HG03139 (cell line): ENCODE results near the gene SUSD2.

Source experiments
- ATAC-seq: cut with Tn5 transposase; IDR thresholded peaks from one replicate; pipeline ENCODE4 v1.9.1; 2021; ENCODE audit not compliant: unreplicated experiment

Gene SUSD2

DNA sequence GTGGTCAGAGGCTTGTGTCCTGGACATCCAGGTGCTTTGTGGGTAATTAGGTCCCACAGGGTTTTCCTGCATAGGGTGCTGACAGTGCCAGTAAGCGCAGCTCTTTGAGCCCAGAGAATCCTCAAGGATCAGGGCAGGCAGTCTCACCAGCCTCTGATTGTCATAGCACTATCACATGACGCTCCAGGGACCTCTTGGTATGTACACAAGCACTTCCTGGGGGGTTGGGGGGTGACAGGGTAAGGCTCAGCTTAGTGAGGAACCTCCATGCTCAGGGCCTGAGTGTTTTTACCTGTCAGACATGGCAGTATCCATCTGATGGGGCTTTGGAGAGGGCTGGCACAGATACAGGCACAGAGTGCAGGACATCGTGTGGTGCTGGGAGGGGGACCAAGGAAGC is 27.9 kb upstream of the SUSD2 start:
- ATAC-seq, result no peak

DNA sequence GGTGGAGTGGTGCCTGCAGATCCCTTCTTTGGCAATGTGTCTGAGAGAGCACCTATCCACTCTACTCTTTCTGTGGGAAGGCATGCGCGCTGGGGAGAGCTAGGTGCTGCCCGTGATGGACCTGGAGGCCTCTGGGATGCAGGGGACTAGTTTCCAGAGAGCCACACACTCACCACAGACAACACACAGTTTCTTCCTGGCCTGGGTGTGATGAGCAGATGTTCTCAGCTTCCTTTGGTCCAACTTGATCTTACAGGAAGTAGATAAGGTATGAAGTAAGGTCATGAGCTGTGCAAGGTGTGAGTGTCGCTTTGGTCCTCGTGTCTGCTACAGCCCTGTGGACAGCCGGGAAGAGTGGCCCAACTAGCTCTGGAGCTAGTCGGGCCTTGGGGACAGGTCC is 27.3 kb upstream of the SUSD2 start:
- no peak for ATAC-seq

DNA sequence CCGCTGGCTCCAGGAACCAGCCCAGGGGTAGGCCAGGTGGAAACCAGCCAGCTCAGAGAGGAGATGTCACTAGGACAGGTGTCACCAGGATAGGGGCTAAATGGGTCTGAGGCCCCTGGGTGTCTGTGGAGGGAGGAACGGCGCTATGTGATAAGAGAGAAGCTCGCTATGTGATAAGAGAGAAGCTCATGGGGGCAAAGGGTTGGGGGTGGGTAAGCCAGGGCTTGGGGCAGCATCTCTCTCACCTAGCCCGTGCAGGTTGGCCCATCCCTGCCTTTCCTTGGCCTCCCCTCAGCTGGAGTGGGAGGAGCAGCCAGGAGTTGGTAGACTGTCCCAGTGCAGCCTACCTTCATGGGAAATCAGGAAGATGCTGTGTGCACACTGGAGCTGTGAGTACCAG is 26.5 kb upstream of the SUSD2 start:
- ATAC-seq, result no peak

DNA sequence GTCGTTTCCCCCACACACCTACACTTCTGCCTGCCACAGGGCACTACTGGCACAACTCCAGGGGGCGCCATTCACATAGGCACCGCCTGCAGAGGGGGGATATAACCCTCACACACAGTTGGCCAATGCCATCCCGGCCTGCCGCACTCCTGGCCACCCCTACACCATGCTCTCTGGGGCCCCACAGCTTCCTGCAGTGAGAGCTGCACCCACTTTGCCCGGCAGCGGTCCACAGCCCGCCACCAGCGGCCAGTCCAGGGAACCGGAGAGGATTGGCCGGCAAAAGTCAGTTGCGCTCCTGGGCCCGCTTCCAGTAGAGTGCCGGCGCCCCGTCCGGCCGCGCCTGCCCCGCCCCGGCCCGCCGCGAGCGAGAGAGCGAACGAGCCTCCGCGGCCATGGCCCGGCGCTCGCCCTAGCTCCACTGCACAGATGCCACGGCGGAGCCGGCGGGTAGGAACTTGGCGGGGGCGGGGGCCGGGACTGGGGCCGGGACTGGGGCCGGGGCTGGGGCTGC is 25.6 kb upstream of the SUSD2 start:
- peak; percentile 16 for ATAC-seq

DNA sequence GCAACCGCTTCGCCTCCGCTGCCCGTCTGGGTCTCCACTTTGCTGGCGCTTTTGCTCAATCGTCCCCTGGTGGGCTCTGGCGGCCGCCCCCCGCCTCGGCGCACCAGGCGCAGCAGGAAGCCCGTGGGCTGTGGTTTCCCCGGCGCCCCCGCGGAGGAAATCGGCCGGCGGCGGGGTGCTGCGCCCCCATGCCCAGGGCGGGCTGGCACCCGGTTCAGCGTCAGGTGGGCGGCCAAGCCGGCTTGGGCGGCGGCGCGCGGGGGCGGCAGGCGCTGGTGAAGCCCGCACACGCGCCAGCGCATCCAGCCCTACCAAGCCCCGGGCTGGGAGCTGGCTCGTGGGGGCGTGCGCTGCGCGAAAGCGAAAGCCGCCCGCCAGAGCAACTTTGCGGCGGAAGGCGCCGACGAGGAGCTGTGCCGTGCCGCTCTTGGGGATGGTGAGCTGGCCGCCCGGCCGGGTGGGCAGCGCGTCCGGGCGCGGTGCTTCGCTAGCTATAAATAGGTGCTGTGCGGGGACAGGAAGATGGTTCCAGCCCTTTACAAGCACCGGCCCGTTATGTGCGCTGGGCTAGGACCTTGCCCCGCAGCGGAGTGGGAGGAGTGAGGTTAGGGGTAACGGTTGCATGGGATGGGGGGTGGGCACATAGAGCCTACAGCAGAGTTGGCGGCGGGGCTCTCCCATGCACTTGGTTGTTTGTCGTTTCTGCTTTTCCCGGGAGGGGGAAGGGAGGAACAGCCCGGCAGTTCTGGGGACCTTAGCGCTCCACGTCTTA is 25.0 kb upstream of the SUSD2 start:
- ATAC-seq, result peak; percentile 21

DNA sequence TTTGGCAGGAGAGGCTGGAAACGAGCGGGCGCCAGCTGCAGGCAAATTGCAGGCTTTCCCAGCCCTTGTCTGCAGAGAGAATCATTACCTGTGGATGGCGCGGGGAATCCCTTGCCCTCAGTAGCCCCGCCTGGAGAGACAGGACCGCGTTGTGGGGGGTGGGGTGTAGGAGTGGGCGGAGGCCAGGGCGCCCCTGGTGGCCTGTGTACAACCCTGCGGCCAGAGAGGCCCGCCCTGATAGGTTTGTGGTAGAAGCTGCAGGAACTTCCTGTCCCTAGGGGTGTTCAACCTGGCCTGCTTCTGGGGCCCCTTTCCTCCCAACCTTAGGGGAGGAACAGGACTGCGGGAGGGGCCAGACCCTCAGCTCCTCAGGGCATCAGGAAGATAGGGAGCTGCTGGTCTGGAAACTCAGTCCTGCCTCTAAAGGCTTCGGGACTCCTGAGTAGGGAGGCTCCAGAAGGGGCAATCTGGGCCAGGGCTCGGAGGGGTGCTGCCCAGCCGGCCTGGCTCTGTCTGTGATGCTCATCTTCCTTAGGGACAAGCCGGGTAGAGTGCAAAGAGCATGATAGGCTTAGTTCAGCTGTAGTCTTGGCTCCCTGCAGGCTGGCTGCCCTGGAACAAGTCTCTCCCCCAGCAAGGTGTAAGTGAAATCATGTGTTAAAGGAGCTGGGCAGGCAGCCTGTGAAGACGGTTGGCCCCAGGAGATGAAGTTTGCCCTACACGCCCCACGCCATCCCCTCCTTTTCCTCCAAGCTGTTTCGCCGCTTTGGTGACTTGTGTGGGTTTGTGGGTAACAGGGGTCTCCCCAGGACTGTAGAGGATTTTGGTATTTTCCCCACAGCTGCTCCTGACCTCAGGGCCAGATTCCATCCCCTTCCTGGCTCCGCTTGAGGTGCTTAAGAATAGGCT is 24.1 kb upstream of the SUSD2 start:
- peak; percentile 76 for ATAC-seq

DNA sequence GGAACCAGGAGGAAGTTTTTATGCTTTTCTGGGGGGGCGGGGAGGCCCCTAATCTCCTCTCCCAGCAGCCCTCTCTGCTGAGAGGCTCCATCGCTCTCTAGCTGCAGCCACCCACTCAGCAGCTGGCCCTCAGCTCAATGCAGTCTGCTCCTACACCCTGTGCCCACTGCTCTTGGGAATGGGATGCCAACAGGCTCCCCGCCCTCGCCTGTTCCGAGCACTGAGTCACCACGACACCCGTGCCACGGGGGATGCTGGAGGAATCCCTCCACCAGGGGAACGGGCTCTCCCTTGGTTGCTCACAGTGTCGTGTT is 23.5 kb upstream of the SUSD2 start:
- ATAC-seq, result no peak

DNA sequence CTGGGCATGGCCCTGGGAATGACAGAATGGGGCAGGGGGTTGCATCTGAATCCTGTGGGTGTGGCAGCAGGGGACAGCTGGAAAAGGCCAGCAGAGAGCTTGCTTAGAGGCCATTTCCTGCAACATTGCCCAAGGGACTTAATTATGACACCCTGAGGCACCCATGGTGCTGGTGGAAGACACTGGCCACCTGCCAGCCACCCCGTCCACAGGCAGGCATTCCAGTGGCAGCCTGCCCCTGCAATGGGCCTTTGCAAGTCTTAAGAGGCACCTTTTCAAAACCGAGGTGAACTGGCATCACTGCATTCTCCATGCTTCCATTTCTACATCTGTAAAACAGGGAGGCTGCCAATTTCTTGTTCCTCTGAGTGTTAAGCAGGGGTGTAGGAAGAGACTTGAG is 21.6 kb upstream of the SUSD2 start:
- ATAC-seq, result no peak

DNA sequence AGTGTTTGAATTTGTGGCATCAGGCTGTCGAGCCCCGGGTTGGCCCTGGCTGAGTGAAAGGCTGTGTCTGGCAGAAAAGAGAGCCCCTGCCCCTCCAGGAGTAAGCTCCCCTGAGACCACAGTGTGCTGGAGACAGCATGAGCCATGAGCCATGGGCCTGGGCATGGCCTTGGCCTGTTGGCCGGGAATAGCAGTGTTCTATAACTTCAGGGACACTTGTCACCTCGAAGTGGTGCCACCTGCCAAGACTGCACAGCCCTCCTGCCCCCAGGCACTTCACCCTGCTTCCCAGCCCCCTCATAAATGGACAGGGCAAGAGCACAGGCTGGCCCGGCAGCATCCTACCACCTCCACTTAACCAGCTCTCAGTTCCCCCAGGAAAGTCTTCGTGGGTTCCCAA is 20.7 kb upstream of the SUSD2 start:
- no peak for ATAC-seq

DNA sequence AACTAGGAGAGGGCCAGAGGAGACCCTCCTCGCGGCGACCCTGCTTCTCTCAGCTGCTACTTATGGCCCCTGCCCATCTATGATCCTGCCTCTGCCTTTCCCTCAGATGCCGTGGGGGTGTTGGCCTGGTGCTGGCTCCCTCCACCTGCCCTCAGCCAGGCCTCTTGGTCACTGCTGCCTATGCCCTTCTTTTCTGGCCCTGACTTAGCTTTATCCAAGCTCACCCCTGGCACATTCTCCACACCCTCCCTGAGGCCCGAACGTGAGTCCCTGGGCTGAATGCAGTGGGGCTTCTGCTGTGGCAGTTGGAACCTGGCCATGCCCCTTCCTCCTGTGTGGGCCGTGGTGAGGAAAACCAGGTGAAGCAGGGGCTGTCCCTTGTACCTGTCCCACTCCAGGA is 19.8 kb upstream of the SUSD2 start:
- ATAC-seq, result no peak

DNA sequence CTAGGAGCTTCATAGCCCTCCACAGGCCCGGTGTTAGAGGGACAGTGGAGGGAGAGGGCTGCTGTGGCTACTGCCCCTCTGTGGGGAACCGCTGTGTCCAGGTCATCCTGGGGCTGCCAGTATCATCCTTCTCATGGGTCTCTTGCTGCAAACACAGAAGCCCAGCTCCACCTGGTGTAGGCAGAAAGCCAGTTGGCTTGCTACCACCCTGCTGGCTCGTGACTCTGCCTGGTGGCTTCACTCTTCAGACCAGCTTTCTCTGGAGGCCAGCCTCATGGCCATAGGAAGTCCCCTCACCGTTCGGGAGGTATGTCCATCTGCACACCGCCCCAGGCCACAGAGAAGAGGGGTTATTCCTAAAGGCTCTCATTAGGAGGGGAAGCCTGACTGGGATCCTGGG is 19.4 kb upstream of the SUSD2 start:
- no peak for ATAC-seq

DNA sequence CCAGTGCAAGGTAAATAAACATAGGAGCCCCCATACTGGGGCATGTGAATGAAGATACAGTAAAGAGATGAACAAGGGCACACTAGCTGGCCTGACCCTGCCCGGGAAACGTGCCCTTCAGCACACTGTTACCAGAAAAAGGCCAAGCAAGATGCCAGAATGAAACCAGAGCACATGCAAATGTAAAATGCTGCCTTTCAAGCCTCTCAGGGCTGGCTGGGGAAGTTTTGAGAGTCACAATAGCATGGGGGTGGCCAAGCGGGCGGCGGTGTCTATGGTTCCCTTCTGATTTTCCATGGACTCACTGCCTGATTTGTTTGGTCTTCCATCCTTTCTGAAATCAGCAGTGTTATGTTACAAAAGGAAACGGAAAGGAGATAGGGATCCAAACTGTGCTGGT is 18.9 kb upstream of the SUSD2 start:
- ATAC-seq, result no peak

DNA sequence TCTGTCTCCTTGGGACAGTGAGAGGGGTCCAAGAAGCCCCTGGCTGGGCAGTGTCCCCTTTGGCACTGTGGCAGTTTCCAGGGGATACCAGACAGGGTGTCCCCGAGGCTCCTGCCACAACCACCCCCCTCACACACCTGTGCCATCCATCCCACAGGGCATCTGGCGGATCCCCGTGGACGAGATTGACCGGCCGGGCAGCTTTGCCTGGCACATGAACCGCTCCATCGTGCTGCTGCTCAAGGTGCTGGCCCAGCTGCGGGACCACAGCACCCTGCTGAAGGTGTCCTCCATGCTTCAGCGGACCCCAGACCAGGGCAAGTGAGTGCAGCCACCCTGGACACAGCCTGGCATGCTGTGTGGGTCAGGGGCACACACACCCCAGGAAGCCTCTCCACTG is 17.0 kb upstream of the SUSD2 start:
- no peak for ATAC-seq

DNA sequence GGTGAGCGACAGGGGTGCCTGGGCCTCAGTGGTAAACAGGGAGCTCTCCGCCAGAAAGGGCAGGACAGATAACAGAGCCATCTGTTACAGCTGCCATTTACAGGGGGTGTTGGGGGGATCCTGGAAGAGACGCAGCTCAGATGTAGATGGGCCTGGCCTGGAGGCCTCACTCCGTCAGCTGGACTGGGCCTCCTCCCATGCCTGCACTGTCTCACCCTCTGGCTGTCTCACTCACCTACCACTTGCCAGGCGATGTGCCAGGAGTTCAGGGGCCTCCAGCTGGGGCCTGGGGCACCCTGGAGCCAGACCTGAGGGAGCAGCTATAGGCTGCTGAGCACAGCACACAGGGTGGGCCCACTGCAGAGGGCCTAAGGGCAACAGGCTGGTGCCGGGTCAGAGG is 16.3 kb upstream of the SUSD2 start:
- no peak for ATAC-seq

DNA sequence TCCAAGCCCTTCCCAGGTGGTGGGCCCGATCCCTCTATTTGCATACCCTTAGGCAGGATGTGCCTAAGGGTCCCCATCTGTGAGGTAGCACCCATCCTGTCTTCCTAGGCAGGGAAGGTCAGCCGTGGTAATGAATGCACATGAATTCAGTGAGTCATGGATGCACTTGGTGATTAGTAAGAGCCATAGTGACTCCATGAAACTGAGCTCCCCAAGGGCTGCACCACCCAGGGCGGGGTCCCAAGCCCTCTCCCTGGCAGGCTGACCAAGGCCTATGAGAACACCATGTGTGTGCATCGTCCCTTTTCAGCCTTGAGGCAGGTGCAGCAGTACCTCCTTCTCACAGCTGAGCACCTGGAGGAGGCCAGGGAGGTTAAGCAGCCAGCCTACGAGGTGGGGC is 15.6 kb upstream of the SUSD2 start:
- no peak for ATAC-seq

DNA sequence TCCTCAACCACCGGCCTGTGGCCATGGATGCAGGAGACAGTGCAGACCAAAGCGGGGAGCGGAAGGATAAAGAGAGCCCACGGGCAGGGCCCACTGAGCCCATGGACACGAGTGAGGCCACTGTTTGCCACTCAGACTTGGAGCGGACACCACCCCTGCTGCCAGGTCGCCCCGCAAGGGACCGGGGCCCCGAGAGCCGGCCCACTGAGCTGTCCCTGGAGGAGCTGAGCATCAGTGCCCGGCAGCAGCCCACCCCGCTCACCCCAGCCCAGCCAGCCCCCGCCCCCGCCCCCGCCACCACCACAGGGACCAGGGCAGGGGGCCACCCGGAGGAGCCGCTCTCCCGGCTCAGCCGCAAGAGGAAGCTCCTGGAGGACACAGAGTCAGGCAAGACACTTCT is 14.5 kb upstream of the SUSD2 start:
- ATAC-seq, result no peak

DNA sequence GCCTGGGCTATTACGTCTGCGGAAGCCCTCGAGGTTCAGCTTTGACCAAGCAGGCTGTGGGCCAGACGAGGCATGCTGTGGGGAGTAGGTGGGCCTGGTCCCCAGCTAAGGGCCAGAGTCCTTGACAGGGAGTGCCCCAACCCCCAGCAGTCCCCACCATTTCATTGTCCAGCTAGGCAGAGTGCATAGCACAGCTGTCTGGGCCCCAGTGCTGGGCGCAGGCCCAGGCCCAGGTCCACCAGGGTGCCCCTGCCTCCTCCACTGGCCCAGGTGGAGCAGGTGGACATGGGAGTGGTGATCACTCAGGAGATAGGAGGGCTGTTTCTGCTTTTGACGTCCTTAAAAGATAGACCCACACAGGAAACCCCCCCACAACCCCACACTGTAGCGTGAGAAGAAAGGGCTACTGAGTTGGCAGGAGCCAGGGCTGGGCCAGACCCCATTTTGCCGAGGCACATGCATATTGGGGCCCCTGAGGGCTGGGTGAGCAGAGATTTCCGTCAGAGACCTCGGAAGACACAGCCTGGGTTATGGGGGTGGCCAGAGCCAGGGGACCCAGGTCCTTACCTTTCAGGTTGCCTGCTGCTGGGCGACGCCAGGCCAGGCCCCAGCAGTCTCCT is 11.7 kb upstream of the SUSD2 start:
- ATAC-seq, result no peak

DNA sequence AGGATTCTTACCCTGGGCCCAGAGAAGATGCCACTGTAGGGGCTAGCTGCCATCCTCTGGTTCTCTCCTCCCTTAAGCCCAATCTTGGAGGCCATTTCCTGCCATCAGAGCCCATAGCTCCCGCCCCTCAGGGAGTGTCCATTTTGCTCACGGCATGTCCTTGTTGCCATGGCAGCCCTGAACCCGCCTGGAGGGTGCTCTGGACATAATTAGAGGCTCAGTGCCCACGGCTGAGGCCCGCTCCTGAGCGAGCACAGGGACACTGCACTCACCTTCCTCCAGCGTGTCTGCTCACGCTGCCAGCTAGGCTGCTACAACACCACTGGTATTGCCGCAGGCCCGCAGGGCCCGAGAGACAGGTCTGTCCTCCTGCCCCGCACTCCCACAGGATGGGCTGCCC is 11.1 kb upstream of the SUSD2 start:
- no peak for ATAC-seq

DNA sequence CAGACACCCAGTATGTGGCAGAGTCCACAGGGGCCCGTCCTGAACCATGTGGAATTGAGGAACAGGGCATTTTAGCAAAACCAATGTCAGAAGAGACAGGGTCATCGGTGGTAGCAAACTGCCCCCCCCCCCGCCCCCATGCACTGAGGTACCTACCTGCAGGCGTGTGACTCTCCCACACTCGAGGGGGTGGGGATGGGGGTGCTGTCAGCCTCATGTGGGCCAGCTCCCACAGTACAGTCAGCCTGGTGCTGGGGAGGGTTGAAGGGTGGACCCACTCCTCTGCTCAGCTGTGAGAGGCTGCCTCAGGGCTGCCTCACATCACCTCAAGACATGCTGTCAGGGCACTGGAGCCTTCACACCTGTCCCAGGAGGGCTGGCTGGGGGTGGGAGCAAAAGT is 10.7 kb upstream of the SUSD2 start:
- ATAC-seq, result no peak

DNA sequence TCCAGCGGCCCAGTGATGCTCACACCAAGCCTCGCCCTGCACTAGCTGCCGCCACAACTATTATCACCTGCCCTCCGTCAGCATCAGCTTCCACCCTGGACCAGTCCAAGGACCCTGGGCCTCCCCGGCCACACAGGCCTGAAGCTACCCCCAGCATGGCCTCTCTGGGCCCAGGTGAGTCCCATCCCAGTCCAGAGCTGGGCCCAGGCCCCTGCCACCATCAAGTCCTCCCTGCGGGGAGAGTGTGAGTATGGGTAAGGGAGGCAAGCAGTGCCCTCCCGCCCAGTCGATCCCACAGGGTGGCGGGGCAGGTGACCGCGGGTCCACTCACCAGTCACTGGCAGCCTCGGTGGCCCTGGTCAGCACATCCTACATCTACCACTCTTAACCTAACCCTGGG is 9.5 kb upstream of the SUSD2 start:
- ATAC-seq, result no peak

DNA sequence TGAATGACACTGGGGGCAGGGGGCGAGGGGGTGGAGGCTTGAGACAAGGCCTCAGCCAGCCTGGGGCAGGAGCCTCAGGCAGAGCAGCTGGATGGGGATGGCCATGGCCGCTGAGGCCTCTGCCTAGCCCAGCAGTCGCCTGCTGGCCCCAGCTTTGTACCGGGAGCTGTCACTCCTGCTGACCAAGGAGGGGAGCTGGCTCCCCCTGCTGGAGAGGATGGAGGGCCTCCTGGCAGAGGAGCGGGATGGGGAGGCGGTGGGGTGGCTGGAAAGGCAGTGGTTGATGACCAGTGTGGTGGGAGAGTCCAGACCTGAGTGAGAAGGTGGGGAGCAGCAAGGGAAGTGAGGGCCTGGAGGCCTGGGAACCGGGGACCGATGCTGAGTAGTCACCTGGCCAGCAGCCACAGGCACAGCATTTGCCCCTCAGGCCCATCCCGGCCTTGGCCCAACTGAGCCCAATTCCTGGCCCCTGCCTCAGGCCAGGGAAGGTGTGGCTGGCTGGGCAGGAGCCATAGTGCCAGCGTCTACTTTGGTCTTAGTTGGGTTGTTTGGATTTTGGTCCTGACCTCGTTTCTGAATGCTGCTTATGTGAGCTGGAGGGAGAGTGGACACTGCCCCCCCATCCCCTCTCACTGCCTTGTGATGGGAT is 6.0 kb upstream of the SUSD2 start:
- no peak for ATAC-seq
